ENCODE results near the gene THSD7B. TPM values are rescaled to one million over a fixed set of nuclear protein-coding genes. Genes with fewer than 3 reads are reported as not detected.

The THSD7B gene
- total and polyA plus RNA-seq, 8 donors = 0.13 to 4.5 (median 2.7) TPM

GRCh38 chr2:137345994-137346393 is 580.6 kb downstream of the THSD7B start:
- no peak for ATAC-seq
- no peaks in the 10 kb centered on the region for H3K27me3 ChIP-seq
- no peak overlapping the region for H3K27ac ChIP-seq
- H3K36me3 ChIP-seq = no peaks in the 10 kb centered on the region
- no peak overlapping the region for H3K4me3 ChIP-seq
- no peaks in the 10 kb centered on the region for H3K4me1 ChIP-seq
- intact Hi-C loops (cut with DNase I) = no loop called here
- no peak for TF ChIP-seq CTCF (IDR thresholded peaks at IDR 0.05)
- no peaks in the 10 kb centered on the region for H3K9me3 ChIP-seq
- no peak for DNase-seq

- H3K27ac ChIP-seq = no peak overlapping the region
- H3K4me1 ChIP-seq = no peaks in the 10 kb centered on the region
- ATAC-seq (no peak), DNase-seq (no peak)
- no peak for TF ChIP-seq CTCF (IDR thresholded peaks at IDR 0.05)
- no peaks in the 10 kb centered on the region for H3K27me3 ChIP-seq
- no peaks in the 10 kb centered on the region for H3K9me3 ChIP-seq
- no peaks in the 10 kb centered on the region for H3K36me3 ChIP-seq
- no peak overlapping the region for H3K4me3 ChIP-seq
- intact Hi-C loops (cut with DNase I) = no loop called here
Measured at GRCh38 chr2:137348301-137348700, 583.0 kb downstream of the THSD7B start.

GRCh38 chr2:137357634-137358033 is 592.3 kb downstream of the THSD7B start:
- DNase-seq (no peak), ATAC-seq (no peak)
- TF ChIP-seq CTCF (IDR thresholded peaks at IDR 0.05) = no peak
- intact Hi-C loops (cut with DNase I) = no loop called here
- H3K27ac ChIP-seq = no peak overlapping the region
- peaks cover 0 to 23% of the 10 kb centered on the region in 2 donors for H3K9me3 ChIP-seq
- no peaks in the 10 kb centered on the region for H3K36me3 ChIP-seq
- H3K27me3 ChIP-seq = no peaks in the 10 kb centered on the region
- H3K4me1 ChIP-seq = no peaks in the 10 kb centered on the region
- no peak overlapping the region for H3K4me3 ChIP-seq

DNA sequence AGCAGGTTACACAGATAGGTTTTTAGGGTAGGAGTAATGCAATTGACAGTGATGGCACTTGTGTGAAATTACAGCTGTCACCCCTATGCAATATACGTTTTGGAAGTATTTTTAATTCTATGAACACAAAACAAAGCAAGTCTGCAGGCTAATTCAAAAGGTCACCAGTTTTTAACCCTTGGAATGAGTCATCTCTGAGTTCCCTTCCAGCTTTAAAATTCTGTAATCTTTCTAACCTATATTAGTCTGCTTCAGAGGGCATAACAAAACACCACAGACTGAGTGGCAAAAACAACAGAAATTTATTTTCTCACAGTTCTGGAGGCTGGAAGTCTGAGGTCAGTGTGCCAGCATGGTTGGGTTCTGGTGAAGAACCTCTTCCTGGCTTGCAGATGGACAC is 602.0 kb downstream of the THSD7B start:
- Histone ChIP-seq H3K36me3 (no peaks in the 10 kb centered on the region), H3K4me3 (no peak overlapping the region), H3K27me3 (no peaks in the 10 kb centered on the region), H3K27ac (no peak overlapping the region), H3K9me3 (peaks cover 0 to 22% of the 10 kb centered on the region in 2 donors), H3K4me1 (no peaks in the 10 kb centered on the region)
- no peak for ATAC-seq
- TF ChIP-seq CTCF (IDR thresholded peaks at IDR 0.05) = no peak
- DNase-seq = no peak
- intact Hi-C loops (cut with DNase I) = no loop called here

DNA sequence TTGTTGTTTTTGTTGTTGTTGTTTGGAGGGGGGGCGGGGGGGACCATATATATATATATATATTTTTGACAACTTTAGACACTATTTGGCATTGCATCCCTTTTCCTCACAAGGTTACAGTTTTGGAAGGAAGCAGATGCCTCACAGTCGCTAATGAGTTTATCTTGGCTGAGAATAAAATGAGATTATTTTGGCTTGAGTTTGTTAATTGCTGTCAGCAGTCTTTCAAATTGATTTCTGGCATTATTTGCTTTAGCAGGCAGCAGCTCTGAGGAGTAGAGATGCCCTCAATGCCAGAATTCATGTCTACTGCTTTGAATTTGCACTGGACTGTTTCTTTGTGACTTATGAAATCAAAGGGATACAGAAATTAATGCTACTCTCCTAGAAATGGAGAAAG is 603.8 kb downstream of the THSD7B start:
- Histone ChIP-seq H3K27me3 (no peaks in the 10 kb centered on the region), H3K36me3 (no peaks in the 10 kb centered on the region), H3K27ac (no peak overlapping the region), H3K4me1 (no peaks in the 10 kb centered on the region), H3K4me3 (no peak overlapping the region), H3K9me3 (peaks cover 0 to 14% of the 10 kb centered on the region in 2 donors)
- DNase-seq (no peak), ATAC-seq (no peak)
- TF ChIP-seq CTCF (IDR thresholded peaks at IDR 0.05) = no peak
- intact Hi-C loops (cut with DNase I) = no loop called here
